ENCODE results near the gene SARS1.

The SARS1 gene

GRCh38 chr1:109266965-109267364 lies 53.2 kb downstream of the SARS1 start:
- H3K36me3 Mint-ChIP-seq (ENCODE audit: insufficient read depth) = peaks cover 5% of the 10 kb centered on the region
- no peaks in the 10 kb centered on the region for H3K4me1 Mint-ChIP-seq
- DNase-seq (ENCODE audit: low spot score in 2 of 2) (no peak), ATAC-seq (replicated peaks; ENCODE audit: extremely low read depth, poor library complexity, severe bottlenecking) (no peak)
- no peaks in the 10 kb centered on the region for H3K9me3 Mint-ChIP-seq
- no peak overlapping the region for H3K27ac Mint-ChIP-seq (ENCODE audit: low read depth)
- H3K27me3 Mint-ChIP-seq = no peaks in the 10 kb centered on the region
- no peak overlapping the region for H3K4me3 Mint-ChIP-seq

GRCh38 chr1:109267743-109268300 lies 54.1 kb downstream of the SARS1 start:
- H3K9me3 Mint-ChIP-seq = no peaks in the 10 kb centered on the region
- ATAC-seq (replicated peaks; ENCODE audit: extremely low read depth, poor library complexity, severe bottlenecking) (no peak), DNase-seq (ENCODE audit: low spot score in 2 of 2) (no peak)
- H3K4me3 Mint-ChIP-seq = no peak overlapping the region
- H3K27me3 Mint-ChIP-seq = no peaks in the 10 kb centered on the region
- H3K36me3 Mint-ChIP-seq (ENCODE audit: insufficient read depth) = peaks cover 5% of the 10 kb centered on the region
- no peaks in the 10 kb centered on the region for H3K4me1 Mint-ChIP-seq
- peak overlapping the region; percentile 71 for H3K27ac Mint-ChIP-seq (ENCODE audit: low read depth)

GRCh38 chr1:109268431-109269211 lies 54.9 kb downstream of the SARS1 start:
- peaks cover 2% of the 10 kb centered on the region for H3K36me3 Mint-ChIP-seq (ENCODE audit: insufficient read depth)
- no peaks in the 10 kb centered on the region for H3K9me3 Mint-ChIP-seq
- H3K27me3 Mint-ChIP-seq = no peaks in the 10 kb centered on the region
- peak overlapping the region; percentile 71 for H3K27ac Mint-ChIP-seq (ENCODE audit: low read depth)
- no peak for DNase-seq (ENCODE audit: low spot score in 2 of 2)
- H3K4me1 Mint-ChIP-seq = no peaks in the 10 kb centered on the region
- H3K4me3 Mint-ChIP-seq = no peak overlapping the region
- ATAC-seq (replicated peaks; ENCODE audit: extremely low read depth, poor library complexity, severe bottlenecking) = no peak

GRCh38 chr1:109269212-109269980 lies 55.7 kb downstream of the SARS1 start:
- Mint-ChIP-seq H3K4me3 (no peak overlapping the region), H3K4me1 (no peaks in the 10 kb centered on the region), H3K9me3 (no peaks in the 10 kb centered on the region), H3K27me3 (no peaks in the 10 kb centered on the region), H3K27ac (ENCODE audit: low read depth) (no peak overlapping the region), H3K36me3 (ENCODE audit: insufficient read depth) (peaks cover 2% of the 10 kb centered on the region)
- DNase-seq (ENCODE audit: low spot score in 2 of 2) = no peak
- no peak for ATAC-seq (replicated peaks; ENCODE audit: extremely low read depth, poor library complexity, severe bottlenecking)

GRCh38 chr1:109269981-109270622 lies 56.4 kb downstream of the SARS1 start:
- H3K27ac Mint-ChIP-seq (ENCODE audit: low read depth) = no peak overlapping the region
- no peak overlapping the region for H3K4me3 Mint-ChIP-seq
- ATAC-seq (replicated peaks; ENCODE audit: extremely low read depth, poor library complexity, severe bottlenecking) (no peak), DNase-seq (ENCODE audit: low spot score in 2 of 2) (no peak)
- H3K27me3 Mint-ChIP-seq = no peaks in the 10 kb centered on the region
- H3K9me3 Mint-ChIP-seq = no peaks in the 10 kb centered on the region
- H3K4me1 Mint-ChIP-seq = no peaks in the 10 kb centered on the region
- H3K36me3 Mint-ChIP-seq (ENCODE audit: insufficient read depth) = peaks cover 2% of the 10 kb centered on the region

- DNase-seq (ENCODE audit: low spot score in 2 of 2) (no peak), ATAC-seq (replicated peaks; ENCODE audit: extremely low read depth, poor library complexity, severe bottlenecking) (no peak)
- peaks cover 2% of the 10 kb centered on the region for H3K36me3 Mint-ChIP-seq (ENCODE audit: insufficient read depth)
- H3K27ac Mint-ChIP-seq (ENCODE audit: low read depth) = peak overlapping the region; percentile 42
- H3K4me3 Mint-ChIP-seq = no peak overlapping the region
- no peaks in the 10 kb centered on the region for H3K9me3 Mint-ChIP-seq
- no peaks in the 10 kb centered on the region for H3K27me3 Mint-ChIP-seq
- no peaks in the 10 kb centered on the region for H3K4me1 Mint-ChIP-seq
Measured at GRCh38 chr1:109270623-109271317, 57.1 kb downstream of the SARS1 start.

- Mint-ChIP-seq H3K4me3 (no peak overlapping the region), H3K9me3 (no peaks in the 10 kb centered on the region), H3K36me3 (ENCODE audit: insufficient read depth) (peaks cover 2% of the 10 kb centered on the region), H3K27ac (ENCODE audit: low read depth) (peak overlapping the region; percentile 42), H3K4me1 (no peaks in the 10 kb centered on the region), H3K27me3 (no peaks in the 10 kb centered on the region)
- DNase-seq (ENCODE audit: low spot score in 2 of 2) (no peak), ATAC-seq (replicated peaks; ENCODE audit: extremely low read depth, poor library complexity, severe bottlenecking) (no peak)
Measured at GRCh38 chr1:109271458-109271857, 57.7 kb downstream of the SARS1 start.

- peaks cover 3% of the 10 kb centered on the region for H3K4me1 Mint-ChIP-seq
- no peaks in the 10 kb centered on the region for H3K9me3 Mint-ChIP-seq
- H3K4me3 Mint-ChIP-seq = no peak overlapping the region
- H3K27ac Mint-ChIP-seq (ENCODE audit: low read depth) = peak overlapping the region; percentile 42
- ATAC-seq (replicated peaks; ENCODE audit: extremely low read depth, poor library complexity, severe bottlenecking) (no peak), DNase-seq (ENCODE audit: low spot score in 2 of 2) (no peak)
- peaks cover 2% of the 10 kb centered on the region for H3K36me3 Mint-ChIP-seq (ENCODE audit: insufficient read depth)
- no peaks in the 10 kb centered on the region for H3K27me3 Mint-ChIP-seq
Measured at GRCh38 chr1:109272021-109272799, 58.5 kb downstream of the SARS1 start.

GRCh38 chr1:109272831-109273547 lies 59.3 kb downstream of the SARS1 start:
- no peak overlapping the region for H3K4me3 Mint-ChIP-seq
- H3K4me1 Mint-ChIP-seq = peaks cover 5% of the 10 kb centered on the region

GRCh38 chr1:109273570-109274288 lies 60.0 kb downstream of the SARS1 start:
- H3K27ac Mint-ChIP-seq (ENCODE audit: low read depth) = no peak overlapping the region

More at GRCh38 chr1:109272831-109273547, 59.3 kb downstream of the SARS1 start:
- peaks cover 2% of the 10 kb centered on the region for H3K36me3 Mint-ChIP-seq (ENCODE audit: insufficient read depth)
- H3K27me3 Mint-ChIP-seq = no peaks in the 10 kb centered on the region
- no peak overlapping the region for H3K27ac Mint-ChIP-seq (ENCODE audit: low read depth)
- ATAC-seq (replicated peaks; ENCODE audit: extremely low read depth, poor library complexity, severe bottlenecking) = no peak
- H3K9me3 Mint-ChIP-seq = no peaks in the 10 kb centered on the region
- DNase-seq (ENCODE audit: low spot score in 2 of 2) = no peak

More at GRCh38 chr1:109273570-109274288, 60.0 kb downstream of the SARS1 start:
- Mint-ChIP-seq H3K4me3 (no peak overlapping the region), H3K9me3 (no peaks in the 10 kb centered on the region), H3K27me3 (no peaks in the 10 kb centered on the region), H3K36me3 (ENCODE audit: insufficient read depth) (no peaks in the 10 kb centered on the region), H3K4me1 (peaks cover 5% of the 10 kb centered on the region)
- ATAC-seq (replicated peaks; ENCODE audit: extremely low read depth, poor library complexity, severe bottlenecking) (no peak), DNase-seq (ENCODE audit: low spot score in 2 of 2) (no peak)

Data from central memory CD8-positive, alpha-beta T cell (primary cell).